GM12874 (cell line): Measurements from ENCODE around the gene SF3B3.

Experiments used
- TF ChIP-seq, protein P1 (sequence below): IDR thresholded peaks from 2 replicates; pipeline ENCODE4 v1.5.1; 2011; ENCODE audit warnings: low read depth, mild to moderate bottlenecking, control low read depth, low read length, moderate library complexity; ENCODE audit not compliant: insufficient read depth

SF3B3 gene

DNA sequence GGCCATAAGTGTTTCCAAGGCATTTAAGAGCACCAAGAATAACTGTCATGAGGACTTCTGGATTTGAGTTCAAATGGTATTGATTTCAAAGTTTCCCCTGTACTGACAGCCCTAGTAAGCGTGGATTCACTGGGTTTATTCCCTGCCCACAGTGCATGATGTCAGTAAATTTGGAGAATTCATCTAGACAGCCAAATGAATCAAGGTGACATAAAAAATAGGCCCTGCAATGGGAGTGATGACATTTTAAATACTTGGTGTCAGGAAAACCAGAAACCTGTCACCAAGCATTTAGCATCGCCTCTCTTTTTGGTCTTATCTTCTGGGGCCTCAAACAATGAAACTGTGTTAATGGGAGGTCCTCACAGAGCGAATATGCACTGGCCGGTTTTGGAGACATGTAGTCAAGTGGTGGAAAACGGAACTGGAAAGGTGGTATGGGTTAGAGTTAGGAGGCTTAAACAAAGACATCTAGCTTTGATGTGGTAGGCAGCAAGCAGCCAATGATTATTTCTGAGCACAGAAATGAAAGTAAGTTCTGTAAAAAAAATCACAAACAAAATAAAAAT lies 29.3 kb upstream of the SF3B3 start:
- TF ChIP-seq, protein P1, sequence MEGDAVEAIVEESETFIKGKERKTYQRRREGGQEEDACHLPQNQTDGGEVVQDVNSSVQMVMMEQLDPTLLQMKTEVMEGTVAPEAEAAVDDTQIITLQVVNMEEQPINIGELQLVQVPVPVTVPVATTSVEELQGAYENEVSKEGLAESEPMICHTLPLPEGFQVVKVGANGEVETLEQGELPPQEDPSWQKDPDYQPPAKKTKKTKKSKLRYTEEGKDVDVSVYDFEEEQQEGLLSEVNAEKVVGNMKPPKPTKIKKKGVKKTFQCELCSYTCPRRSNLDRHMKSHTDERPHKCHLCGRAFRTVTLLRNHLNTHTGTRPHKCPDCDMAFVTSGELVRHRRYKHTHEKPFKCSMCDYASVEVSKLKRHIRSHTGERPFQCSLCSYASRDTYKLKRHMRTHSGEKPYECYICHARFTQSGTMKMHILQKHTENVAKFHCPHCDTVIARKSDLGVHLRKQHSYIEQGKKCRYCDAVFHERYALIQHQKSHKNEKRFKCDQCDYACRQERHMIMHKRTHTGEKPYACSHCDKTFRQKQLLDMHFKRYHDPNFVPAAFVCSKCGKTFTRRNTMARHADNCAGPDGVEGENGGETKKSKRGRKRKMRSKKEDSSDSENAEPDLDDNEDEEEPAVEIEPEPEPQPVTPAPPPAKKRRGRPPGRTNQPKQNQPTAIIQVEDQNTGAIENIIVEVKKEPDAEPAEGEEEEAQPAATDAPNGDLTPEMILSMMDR, result no peak

DNA sequence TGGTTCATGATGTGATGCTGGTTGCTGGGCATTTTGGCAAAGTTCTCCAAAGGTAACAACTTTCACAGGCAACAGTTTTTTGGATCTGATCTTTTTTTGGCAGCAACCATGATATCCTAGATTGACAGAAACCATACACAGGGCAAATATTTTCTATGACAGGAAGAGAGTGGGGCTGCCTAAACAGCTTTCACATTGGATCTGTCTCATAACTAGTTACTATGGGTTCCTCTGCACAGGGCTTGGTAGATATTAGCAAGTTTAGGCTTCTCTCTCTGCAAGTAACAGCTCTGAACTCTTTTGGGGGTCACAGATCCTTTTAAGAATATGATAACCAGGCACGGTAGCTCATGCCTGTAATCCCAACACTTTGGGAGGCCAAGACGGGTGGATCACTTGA lies 28.8 kb upstream of the SF3B3 start:
- TF ChIP-seq, protein P1, result no peak

DNA sequence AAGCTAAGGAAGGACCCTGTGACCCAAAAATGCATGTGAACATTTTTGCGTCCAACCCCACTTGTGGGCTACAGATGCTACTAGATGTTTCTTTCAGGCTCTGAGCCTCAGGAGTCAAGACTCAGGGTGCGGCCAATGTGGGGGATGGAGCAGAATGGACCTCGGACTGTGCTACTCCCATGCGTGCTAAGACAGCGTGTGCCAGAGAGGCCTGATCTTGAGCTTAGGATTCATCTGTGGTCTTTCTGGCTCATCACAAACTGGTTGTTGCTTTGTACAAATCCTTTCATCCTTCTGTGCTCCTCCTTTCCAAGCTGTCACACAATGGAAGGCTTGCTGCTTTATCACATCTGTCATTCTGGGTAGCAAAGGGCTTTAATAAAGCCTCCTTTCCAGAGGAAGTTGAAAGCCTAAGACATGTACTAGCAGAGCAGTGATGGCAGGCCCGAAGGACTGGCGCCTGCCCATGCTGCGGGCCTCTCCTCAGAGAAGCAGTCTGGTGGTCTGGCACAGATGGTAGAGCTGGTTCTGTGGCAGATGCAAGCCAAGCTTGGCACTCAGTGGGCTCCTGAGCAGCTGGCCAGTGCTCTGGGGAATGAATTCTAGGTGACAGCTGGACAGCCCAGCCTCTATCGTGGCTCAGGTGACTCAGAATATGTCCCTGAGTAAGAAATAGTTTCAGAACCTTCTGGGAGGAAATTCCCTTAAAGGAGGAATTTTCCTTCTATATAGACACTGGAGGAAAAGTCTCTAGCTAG lies 28.0 kb upstream of the SF3B3 start:
- TF ChIP-seq, protein P1, result no peak

DNA sequence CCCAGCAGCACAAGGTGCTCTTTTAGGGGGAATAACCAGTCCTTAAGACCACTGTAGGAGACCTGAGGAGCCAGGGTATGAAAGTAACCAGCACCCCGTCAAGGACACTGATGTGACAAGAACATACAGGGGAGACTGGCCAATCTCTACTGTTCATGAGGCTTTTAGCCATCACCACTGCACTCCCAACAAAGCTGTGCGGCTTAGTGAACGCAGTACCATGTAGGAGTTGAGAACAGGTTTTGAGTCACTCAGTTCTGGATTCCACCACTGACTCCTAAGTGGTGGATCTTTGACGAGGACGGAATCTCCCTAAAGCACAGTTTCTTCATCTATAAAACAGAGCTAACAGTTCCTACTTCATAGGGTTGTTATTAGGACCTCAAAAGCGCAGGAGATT lies 27.1 kb upstream of the SF3B3 start:
- TF ChIP-seq, protein P1, result no peak

DNA sequence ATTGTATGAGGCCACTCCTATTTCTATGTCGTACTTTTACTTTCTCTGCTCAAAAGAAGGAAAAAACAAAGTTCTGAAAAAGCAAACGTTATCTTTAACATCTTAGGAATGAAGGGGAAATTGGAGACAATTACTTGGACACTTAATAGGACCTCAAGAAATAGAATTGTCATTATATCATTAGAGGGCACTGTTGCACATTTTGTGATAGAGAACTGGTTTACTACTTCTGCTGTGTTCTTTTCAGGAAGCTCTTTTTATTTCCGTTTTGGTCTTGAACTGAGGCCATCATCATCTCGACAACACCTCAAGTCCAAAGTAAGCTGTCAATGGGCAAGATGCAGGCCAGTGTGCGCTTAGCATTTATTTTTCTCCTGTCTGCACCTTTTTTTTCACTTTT lies 14.9 kb upstream of the SF3B3 start:
- TF ChIP-seq, protein P1, result no peak

DNA sequence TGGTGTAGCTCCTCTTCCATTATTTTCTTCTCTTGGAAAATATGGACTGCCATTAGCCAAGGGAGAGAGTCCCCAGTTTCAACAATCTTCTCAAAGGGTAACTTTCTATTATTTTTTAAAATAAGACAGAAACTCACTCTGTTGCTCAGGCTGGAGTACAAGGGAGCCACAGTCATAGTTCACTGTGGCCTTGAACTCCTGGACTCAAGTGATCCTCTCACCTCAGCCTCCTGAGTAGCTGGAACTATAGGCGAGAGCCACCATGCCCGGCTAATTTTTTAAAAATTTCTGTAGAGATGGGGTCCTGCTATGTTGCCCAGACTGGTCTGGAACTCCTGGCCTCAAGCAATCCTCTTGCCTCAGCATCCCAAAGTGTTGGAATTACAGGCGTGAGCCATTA lies 13.4 kb upstream of the SF3B3 start:
- TF ChIP-seq, protein P1, result no peak

DNA sequence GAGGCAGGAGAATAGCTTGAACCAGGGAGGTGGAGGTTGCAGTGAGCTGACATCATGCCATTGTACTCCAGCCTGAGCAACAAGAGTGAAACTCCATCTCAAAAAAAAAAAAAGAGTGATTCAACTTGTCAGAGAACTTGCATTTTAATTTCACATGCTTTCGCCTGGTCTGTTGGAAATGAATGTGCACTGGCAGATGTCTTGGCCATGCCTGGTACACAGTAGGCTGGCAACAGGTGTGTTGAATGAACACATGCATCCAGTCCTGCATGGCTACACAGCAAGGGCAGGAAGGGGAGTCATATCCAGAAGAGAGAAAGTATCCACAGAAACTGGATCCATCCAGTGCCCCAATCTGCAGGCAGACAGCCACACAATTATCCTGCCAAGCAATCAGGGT lies 11.8 kb upstream of the SF3B3 start:
- TF ChIP-seq, protein P1, result no peak
